NK-92 (cell line): ENCODE measurements around the gene AUTS2.

Experiments
- DNase-seq: peaks from one replicate; lab custom pipeline; 2025; ENCODE audit not compliant: unreplicated experiment; lab: John Stamatoyannopoulos, UW

Gene AUTS2

GRCh38 chr7:70392256-70392876, 794.1 kb downstream of the AUTS2 start:
- no peak for DNase-seq

GRCh38 chr7:70392877-70393435, 794.7 kb downstream of the AUTS2 start:
- DNase-seq = no peak

- no peak for DNase-seq
Observed at GRCh38 chr7:70393956-70394355, 795.7 kb downstream of the AUTS2 start.

DNA sequence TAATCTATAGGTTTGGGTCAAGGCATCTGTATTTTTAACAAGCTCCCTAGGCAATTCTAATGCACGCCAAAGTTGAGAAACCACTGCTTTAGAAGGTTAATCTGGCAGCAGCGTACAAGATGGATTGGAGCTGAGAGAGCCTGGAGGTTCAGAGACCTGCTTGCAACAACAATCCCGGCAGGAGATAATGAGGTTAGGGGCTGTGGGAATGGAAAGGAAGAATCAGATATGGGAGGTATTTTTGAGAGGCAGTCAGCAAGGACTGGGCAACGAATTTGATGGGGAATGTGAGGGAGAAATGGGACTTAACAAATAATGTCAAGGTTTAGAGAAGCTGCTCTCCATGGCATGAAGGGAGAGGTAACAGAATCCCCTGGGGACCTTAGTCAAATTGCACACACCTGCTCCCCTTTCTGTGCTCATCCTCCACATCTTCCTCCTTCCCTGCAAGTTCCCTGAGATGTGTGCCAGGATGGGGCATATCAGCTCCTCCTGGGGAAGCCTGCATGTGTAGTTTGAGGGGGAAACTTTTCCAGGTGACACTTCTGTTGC, 802.6 kb downstream of the AUTS2 start:
- no peak for DNase-seq

- DNase-seq = no peak
Observed at GRCh38 chr7:70402069-70402468, 803.8 kb downstream of the AUTS2 start.

GRCh38 chr7:70405241-70405640, 807.0 kb downstream of the AUTS2 start:
- no peak for DNase-seq

- DNase-seq = no peak
Observed at GRCh38 chr7:70406186-70406949, 808.1 kb downstream of the AUTS2 start.

DNA sequence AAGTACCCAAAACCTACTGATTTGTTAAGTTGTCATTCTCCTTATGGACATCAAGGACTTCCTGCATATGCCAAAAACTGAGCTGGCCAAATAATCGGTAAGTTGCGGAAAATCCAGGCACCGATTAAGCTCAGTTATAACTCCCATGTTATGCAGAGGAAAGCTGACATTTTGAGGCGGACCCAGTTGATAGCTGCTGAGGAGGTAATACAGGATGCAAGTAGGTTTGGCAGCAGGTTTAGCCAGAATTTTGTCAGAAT, 808.6 kb downstream of the AUTS2 start:
- no peak for DNase-seq

GRCh38 chr7:70408477-70408876, 810.2 kb downstream of the AUTS2 start:
- DNase-seq = no peak

- no peak for DNase-seq
Observed at GRCh38 chr7:70408891-70409290, 810.6 kb downstream of the AUTS2 start.

DNA sequence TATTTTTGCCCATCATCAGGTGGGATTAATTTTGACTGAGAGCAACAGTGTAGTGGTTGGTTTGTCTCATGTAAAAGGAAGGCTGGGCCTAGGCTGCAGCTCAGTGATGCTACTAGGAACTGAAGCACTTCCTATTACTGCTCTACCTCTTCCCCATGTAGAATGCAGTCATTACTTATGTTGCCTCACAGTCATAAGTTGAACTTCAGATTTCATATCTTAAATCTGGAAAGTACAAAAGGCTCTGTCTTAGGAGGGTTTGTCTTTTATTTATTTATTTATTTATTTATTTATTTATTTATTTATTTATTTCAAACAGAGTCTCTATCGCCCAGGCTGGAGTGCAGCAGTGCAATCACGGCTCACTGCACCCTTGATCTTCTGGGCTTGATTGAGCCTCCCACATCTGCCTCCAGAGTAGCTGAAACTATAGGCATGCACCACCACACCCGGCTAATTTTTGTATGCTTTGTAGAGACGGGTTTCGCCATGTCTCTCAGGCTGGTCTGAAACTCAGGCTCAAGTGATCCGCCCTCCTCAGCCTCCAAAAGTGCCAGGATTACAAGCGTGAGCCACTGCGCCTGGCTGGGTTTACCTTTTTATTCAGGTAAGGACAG, 812.0 kb downstream of the AUTS2 start:
- DNase-seq = no peak

- no peak for DNase-seq
Observed at GRCh38 chr7:70414368-70414767, 816.1 kb downstream of the AUTS2 start.

- DNase-seq = no peak
Observed at GRCh38 chr7:70415179-70415972, 817.1 kb downstream of the AUTS2 start.

- DNase-seq = no peak
Observed at GRCh38 chr7:70416347-70416985, 818.2 kb downstream of the AUTS2 start.

DNA sequence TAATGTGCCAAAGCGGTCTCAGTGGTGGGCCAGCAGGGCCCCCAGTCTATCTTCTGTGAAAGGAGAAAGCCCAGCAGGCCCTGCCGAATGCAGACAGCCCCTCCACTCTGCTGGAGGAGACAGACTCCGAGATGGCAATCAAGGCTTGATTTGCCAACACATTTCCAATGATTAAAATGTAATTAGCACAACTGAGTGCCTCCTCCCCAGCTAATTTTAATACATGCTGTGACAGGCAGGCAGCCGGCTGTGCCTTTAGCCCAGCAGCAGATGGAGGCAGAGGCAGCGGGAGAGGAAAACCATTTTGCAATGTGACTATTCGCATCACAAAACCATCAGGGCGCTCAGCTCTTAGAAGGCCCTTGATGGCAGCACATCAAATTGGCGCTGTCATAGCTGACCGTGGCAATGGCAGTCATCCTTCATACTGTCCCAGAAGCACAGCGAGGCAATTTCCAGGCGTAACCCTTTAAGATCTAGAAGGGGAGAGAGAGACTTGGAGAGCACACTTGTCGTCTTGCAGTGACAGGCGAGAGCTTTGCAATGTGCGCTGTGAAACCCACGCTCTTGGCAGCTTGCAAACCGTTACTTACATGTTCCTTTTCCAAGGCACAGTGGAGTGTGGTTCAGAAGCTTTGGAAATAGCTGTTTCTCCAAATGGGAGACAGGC, 818.8 kb downstream of the AUTS2 start:
- no peak for DNase-seq

- no peak for DNase-seq
Observed at GRCh38 chr7:70419526-70420380, 821.5 kb downstream of the AUTS2 start.

DNA sequence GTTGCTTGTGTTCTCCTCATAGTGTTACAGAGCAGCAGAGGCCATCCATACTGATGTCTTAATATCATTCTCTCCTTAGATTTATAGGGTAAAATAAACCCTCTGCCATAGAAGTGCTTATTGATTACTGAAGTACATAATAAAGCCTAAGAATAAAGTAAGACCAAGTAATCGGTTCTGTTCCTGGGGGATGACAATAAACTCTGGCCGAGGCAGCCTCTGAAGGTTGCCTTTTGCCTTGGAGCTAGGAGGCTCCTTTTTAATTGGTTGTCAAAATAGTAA, 822.0 kb downstream of the AUTS2 start:
- no peak for DNase-seq

- DNase-seq = no peak
Observed at GRCh38 chr7:70421319-70421718, 823.0 kb downstream of the AUTS2 start.

DNA sequence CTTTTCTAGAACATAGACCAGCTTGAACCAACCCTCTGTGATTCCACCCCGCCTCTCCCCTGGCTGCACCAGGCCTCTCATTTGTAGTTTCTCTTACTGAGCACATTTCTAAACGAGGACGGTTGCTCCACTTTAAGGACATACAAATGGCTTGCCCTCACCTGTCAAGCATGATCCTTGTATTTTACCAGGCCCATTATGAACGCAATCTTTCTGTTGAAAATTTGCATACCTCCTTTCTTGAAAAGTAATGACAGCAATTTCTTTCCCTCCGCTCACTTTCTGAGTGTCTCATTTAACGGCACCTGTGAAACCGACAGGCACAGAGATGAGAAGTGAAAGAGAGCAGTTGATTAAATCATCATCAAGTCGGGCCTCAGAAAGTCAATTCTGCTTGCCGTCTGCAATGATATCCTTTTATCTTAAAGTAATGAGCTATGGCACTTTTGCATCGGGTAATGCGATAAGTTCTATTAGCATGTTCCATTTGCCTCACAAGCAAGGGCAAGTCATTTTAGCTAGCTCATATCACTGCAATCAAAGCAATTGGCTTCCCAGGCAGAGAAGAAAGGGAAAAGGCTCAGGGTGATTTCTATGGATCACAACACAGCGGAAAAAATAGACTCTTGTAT, 828.1 kb downstream of the AUTS2 start:
- no peak for DNase-seq
